Keratinocyte (primary cell): ENCODE results near the gene AKT1. TPM values are rescaled to one million over a fixed set of nuclear protein-coding genes. Genes with fewer than 3 reads are reported as not detected.

Experiments
- DNase-seq: peaks from one replicate; pipeline ENCODE4 v3.0.0-alpha.2; 2011; ENCODE audit warnings: low read depth, missing footprints, low spot score
- FAIRE-seq: peaks from 2 replicates; lab custom pipeline; 2011; peaks lifted over from hg19 to GRCh38; lab: Jason Lieb, UNC
- H2AFZ ChIP-seq: 2 replicates; pipeline ENCODE4 v1.6.0; 2012; ENCODE audit warnings: low read length, control low read depth, inconsistent platforms; ENCODE audit not compliant: control insufficient read depth
- H3K27ac ChIP-seq: 2 replicates; pipeline ENCODE4 v1.5.1; 2011; ENCODE audit warnings: low read length; ENCODE audit not compliant: control insufficient read depth, insufficient read depth
- H3K27me3 ChIP-seq: 3 replicates; pipeline ENCODE4 v1.6.0; 2011; ENCODE audit warnings: low read length; ENCODE audit not compliant: control insufficient read depth, insufficient read depth; ENCODE audit errors: extremely low read depth
- H3K36me3 ChIP-seq, 2 experiments: 2 replicates in 1 of 2; 3 replicates in 1 of 2; pipeline ENCODE4 v1.5.1; 2011; ENCODE audit warnings: low read length in 2 of 2, mild to moderate bottlenecking in 1 of 2; ENCODE audit not compliant: control insufficient read depth in 2 of 2, insufficient read depth in 2 of 2; ENCODE audit errors: extremely low read depth in 1 of 2
- H3K4me1 ChIP-seq: 3 replicates; pipeline ENCODE4 v1.5.1; 2011; ENCODE audit warnings: low read length; ENCODE audit not compliant: control insufficient read depth, insufficient read depth; ENCODE audit errors: extremely low read depth
- H3K4me2 ChIP-seq: 3 replicates; pipeline ENCODE4 v1.6.0; 2011; ENCODE audit warnings: low read depth, low read length; ENCODE audit not compliant: control insufficient read depth, insufficient read depth; ENCODE audit errors: extremely low read depth
- H3K4me3 ChIP-seq, 3 experiments: fragments of 200-600 bp in 1 of 3; sonication (generic) in 1 of 3; 2 replicates in 2 of 3; 3 replicates in 1 of 3; pipeline ENCODE4 v1.5.1; 2011 to 2016; ENCODE audit warnings: low read length in 3 of 3, mild to moderate bottlenecking in 3 of 3, control low read depth in 2 of 3, inconsistent platforms in 1 of 3, low read depth in 1 of 3, mixed read lengths in 1 of 3, mixed run types in 1 of 3, moderate library complexity in 1 of 3; ENCODE audit not compliant: control insufficient read depth in 2 of 3, insufficient read depth in 2 of 3; ENCODE audit errors: extremely low read depth in 1 of 3
- H3K79me2 ChIP-seq: 2 replicates; pipeline ENCODE4 v1.6.0; 2012; ENCODE audit warnings: low read length; ENCODE audit not compliant: control insufficient read depth, insufficient read depth
- H3K9ac ChIP-seq: 3 replicates; pipeline ENCODE4 v1.6.0; 2011; ENCODE audit warnings: low read length; ENCODE audit not compliant: control insufficient read depth, insufficient read depth; ENCODE audit errors: extremely low read depth
- H3K9me1 ChIP-seq: 3 replicates; pipeline ENCODE4 v1.6.0; 2011; ENCODE audit warnings: low read length; ENCODE audit not compliant: control insufficient read depth, insufficient read depth; ENCODE audit errors: extremely low read depth
- H3K9me3 ChIP-seq: 2 replicates; pipeline ENCODE4 v1.5.1; 2012; ENCODE audit warnings: low read depth, low read length; ENCODE audit not compliant: control insufficient read depth
- H4K20me1 ChIP-seq: 3 replicates; pipeline ENCODE4 v1.6.0; 2011; ENCODE audit warnings: low read length; ENCODE audit not compliant: control insufficient read depth, insufficient read depth; ENCODE audit errors: extremely low read depth
- EZH2 ChIP-seq: IDR thresholded peaks from one replicate; pipeline ENCODE4 v1.6.1; 2012; ENCODE audit warnings: inconsistent platforms, mild to moderate bottlenecking, low read length, moderate library complexity
- dilution Hi-C: fragments of 300-500 bp; cut with MboI; formaldehyde crosslinking; loops from one replicate; pipeline ENCODE4 v1.7.0; 2020; ENCODE audit warnings: low sequenced_read_pairs; ENCODE audit not compliant: extremely low pct_ligation_motif_present
- polyA plus RNA-seq, 5 experiments: library from polyadenylated mRNA; depleted of rRNA in 3 of 5; stranded (reverse) in 3 of 5; stranded (forward) in 1 of 5; unstranded in 1 of 5; fragments of >200 nt; gene quantifications; 1 replicate in 1 of 5; 2 replicates in 3 of 5; 3 replicates in 1 of 5; pipeline versions ENCODE4 v1.2.1 to v1.2.3, GENCODE V29; 2011 to 2012; ENCODE audit warnings: missing spikeins in 2 of 5, low read depth in 1 of 5, low replicate concordance in 1 of 5
- TF ChIP-seq, protein P1 (sequence below), 3 experiments: IDR thresholded peaks in 1 of 3; conservative IDR thresholded peaks in 1 of 3; optimal IDR thresholded peaks in 1 of 3; 2 replicates in 2 of 3; 3 replicates in 1 of 3; pipeline versions ENCODE3 to v1.5.1; 2011; ENCODE audit warnings: low read length in 3 of 3, mild to moderate bottlenecking in 3 of 3, moderate library complexity in 2 of 3, control low read depth in 1 of 3, inconsistent platforms in 1 of 3; ENCODE audit not compliant: insufficient read depth in 2 of 3; ENCODE audit errors: extremely low read depth in 1 of 3

AKT1 gene
- polyA plus RNA-seq, 1 donor (not counting 4 experiments of a cell fraction or from before 2014, with no cell fraction given): 82.3 TPM

DNA sequence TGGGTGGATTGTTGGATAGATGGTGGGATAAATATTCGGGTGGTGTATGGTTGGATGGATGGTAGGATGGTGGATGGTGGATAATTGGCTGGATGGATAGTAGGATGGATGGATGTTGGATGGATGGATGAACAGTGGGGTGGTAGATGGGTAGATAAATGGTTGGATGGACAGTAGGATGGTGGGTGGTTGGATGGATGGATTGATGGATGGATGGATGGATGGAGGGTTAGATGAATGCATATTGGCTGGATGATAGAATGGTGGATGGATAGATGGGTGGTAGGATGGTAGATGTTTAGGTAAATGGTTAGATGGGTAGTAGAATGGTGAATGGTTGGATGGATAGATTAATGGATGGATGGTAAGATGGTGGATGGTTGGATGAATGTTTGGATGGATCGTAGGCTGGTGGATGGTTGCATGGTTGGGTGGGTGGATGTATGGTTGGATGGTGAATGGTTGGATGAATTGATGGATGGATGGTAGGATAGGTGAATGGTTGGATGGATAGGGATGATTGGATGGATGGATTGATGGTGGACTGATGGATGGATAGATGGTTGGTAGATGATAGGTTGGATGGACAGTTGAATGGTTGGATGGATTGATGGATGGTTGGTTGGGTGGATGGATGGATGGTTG lies 28.9 kb upstream of the AKT1 start:
- H3K9ac ChIP-seq: no peak overlapping the region
- no peaks in the 10 kb centered on the region for H3K27me3 ChIP-seq
- no peaks in the 10 kb centered on the region for H3K9me3 ChIP-seq
- no peaks in the 10 kb centered on the region for H3K9me1 ChIP-seq
- no peak for TF ChIP-seq EZH2
- TF ChIP-seq, protein P1, sequence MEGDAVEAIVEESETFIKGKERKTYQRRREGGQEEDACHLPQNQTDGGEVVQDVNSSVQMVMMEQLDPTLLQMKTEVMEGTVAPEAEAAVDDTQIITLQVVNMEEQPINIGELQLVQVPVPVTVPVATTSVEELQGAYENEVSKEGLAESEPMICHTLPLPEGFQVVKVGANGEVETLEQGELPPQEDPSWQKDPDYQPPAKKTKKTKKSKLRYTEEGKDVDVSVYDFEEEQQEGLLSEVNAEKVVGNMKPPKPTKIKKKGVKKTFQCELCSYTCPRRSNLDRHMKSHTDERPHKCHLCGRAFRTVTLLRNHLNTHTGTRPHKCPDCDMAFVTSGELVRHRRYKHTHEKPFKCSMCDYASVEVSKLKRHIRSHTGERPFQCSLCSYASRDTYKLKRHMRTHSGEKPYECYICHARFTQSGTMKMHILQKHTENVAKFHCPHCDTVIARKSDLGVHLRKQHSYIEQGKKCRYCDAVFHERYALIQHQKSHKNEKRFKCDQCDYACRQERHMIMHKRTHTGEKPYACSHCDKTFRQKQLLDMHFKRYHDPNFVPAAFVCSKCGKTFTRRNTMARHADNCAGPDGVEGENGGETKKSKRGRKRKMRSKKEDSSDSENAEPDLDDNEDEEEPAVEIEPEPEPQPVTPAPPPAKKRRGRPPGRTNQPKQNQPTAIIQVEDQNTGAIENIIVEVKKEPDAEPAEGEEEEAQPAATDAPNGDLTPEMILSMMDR (optimal IDR thresholded peaks at IDR 0.05 in 1 of 3, IDR thresholded peaks at IDR 0.05 in 1 of 3, conservative IDR thresholded peaks at IDR 0.05 in 1 of 3; ENCODE audit: extremely low read depth in 1 of 3, insufficient read depth in 2 of 3, low read length in 3 of 3): no peak
- FAIRE-seq (no peak), DNase-seq (no peak)
- H4K20me1 ChIP-seq: no peaks in the 10 kb centered on the region
- H3K4me1 ChIP-seq: peaks cover 18% of the 10 kb centered on the region
- no peak overlapping the region for H3K27ac ChIP-seq
- H2AFZ ChIP-seq: no peak overlapping the region
- no peaks in the 10 kb centered on the region for H3K36me3 ChIP-seq
- H3K4me3 ChIP-seq: no peak overlapping the region
- dilution Hi-C loops: loop anchor here (10.0 kb wide), 1 partner anchor 70 kb away; the partner anchor contains the start of gene SIVA1
- H3K4me2 ChIP-seq: no peak overlapping the region
- H3K79me2 ChIP-seq: no peaks in the 10 kb centered on the region

DNA sequence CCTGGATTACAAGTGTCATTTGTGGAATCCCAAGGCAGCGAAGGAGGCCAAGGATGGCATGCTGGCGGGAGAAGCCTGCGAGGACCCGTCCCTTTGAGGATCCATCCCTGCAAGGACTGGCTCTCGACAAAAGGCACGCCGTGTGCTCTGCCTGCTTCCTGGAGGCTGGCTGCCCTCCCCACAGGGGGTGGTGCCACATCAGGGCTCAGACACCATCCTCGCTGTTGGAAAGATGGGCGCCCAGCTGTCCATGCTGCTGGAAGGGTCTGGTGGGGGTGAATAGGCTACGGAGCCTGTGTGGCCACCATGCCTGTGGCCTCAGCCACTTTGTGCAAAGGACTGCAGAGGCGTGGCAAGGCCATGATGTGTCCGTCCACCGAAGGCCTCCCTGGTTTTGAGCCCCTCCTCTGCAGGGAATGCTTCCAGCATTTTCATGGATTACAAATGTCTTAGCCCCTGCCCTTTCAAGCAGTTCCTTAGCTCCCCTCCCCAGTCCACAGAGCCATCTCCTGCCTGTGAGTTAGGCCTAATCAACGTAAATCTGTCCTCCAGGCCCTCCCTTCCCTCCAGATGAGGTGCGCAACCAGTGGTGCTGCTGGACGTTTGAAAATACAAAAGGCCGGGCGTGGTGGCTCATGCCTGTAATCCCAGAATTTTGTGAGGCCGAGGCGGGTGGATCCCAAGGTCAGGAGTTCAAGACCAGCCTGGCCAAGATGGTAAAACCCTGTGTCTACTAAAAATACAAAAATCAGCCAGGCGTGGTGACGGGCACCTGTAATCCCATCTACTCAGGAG lies 27.5 kb upstream of the AKT1 start:
- Histone ChIP-seq H2AFZ (no peak overlapping the region), H3K4me3 (no peak overlapping the region), H3K9me3 (no peaks in the 10 kb centered on the region), H3K27me3 (no peaks in the 10 kb centered on the region), H3K79me2 (no peaks in the 10 kb centered on the region), H3K4me1 (peaks cover 18% of the 10 kb centered on the region), H3K27ac (no peak overlapping the region), H3K9ac (no peak overlapping the region), H3K4me2 (no peak overlapping the region), H3K36me3 (no peaks in the 10 kb centered on the region), H3K9me1 (no peaks in the 10 kb centered on the region), H4K20me1 (no peaks in the 10 kb centered on the region)
- dilution Hi-C loops: loop anchor here (10.0 kb wide), 1 partner anchor 68 kb away; the partner anchor contains the start of gene SIVA1
- FAIRE-seq (no peak), DNase-seq (no peak)
- TF ChIP-seq EZH2: no peak
- TF ChIP-seq, protein P1 (optimal IDR thresholded peaks at IDR 0.05 in 1 of 3, IDR thresholded peaks at IDR 0.05 in 1 of 3, conservative IDR thresholded peaks at IDR 0.05 in 1 of 3; ENCODE audit: extremely low read depth in 1 of 3, insufficient read depth in 2 of 3, low read length in 3 of 3): no peak
